Mucosa of rectum (tissue), 2 donors: ENCODE measurements around the gene TIMP3.

Source experiments
- H3K27ac ChIP-seq, 2 donors: one replicate each; pipeline ENCODE4 v1.7.0; 2013; ENCODE audit warnings: inconsistent platforms in 2 of 2, low read depth in 2 of 2, low read length in 2 of 2
- H3K27me3 ChIP-seq, 2 donors: one replicate each; pipeline ENCODE4 v1.7.0; 2013; ENCODE audit warnings: low read length in 2 of 2; ENCODE audit not compliant: control insufficient read depth in 2 of 2, insufficient read depth in 2 of 2
- H3K36me3 ChIP-seq, 2 donors: one replicate each; pipeline ENCODE4 v1.7.0; 2013; ENCODE audit warnings: low read length in 2 of 2; ENCODE audit not compliant: control insufficient read depth in 2 of 2, insufficient read depth in 2 of 2
- H3K4me1 ChIP-seq, 2 donors: one replicate each; pipeline ENCODE4 v1.7.0; 2013; ENCODE audit warnings: low read length in 2 of 2, mild to moderate bottlenecking in 1 of 2; ENCODE audit not compliant: control insufficient read depth in 2 of 2, insufficient read depth in 2 of 2
- H3K4me3 ChIP-seq, 2 donors: one replicate each; pipeline ENCODE4 v1.7.0; 2013; ENCODE audit warnings: low read length in 2 of 2
- H3K9ac ChIP-seq, 2 donors: one replicate each; pipeline ENCODE4 v1.7.0; 2013; ENCODE audit warnings: low read length in 2 of 2, low read depth in 1 of 2, mild to moderate bottlenecking in 1 of 2
- H3K9me3 ChIP-seq, 2 donors: one replicate each; pipeline ENCODE4 v1.7.0; 2013; ENCODE audit warnings: low read length in 2 of 2; ENCODE audit not compliant: control insufficient read depth in 2 of 2
- donor health status: healthy.
- donor health status: Normal muscosa, but diverticular disease.

The TIMP3 gene

DNA sequence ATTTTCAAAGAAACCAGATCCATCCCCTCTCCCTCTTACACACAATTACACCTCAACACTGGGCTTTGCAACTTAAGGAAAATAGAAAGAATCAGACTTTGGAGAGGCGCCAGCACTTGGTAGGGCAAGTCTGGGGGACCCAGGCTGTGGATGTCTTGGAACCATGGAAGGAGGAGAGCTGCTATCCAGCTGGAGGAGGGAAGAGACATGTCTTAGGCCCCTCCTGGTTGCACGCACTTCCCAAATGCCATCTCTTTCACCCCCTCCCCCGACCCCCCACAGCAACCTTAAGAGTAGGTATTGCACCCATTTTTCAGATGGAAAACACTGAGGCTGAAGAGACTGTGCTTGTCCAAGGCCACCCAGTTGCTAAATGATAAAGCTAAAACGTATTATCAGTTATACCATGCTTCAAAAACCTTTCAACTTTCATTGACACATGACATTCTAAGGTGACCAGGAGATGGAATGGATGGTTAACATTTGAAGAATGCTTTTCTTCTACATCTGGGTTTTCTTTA, 3.9 kb downstream of the TIMP3 start:
- peaks cover 9 to 14% of the 10 kb centered on the region in 2 donors for H3K4me1 ChIP-seq
- peaks cover 14 to 21% of the 10 kb centered on the region in 2 donors for H3K27me3 ChIP-seq
- no peak overlapping the region for H3K27ac ChIP-seq
- no peaks in the 10 kb centered on the region for H3K9me3 ChIP-seq
- no peaks in the 10 kb centered on the region for H3K36me3 ChIP-seq
- H3K4me3 ChIP-seq: no peak overlapping the region
- H3K9ac ChIP-seq: no peak overlapping the region

DNA sequence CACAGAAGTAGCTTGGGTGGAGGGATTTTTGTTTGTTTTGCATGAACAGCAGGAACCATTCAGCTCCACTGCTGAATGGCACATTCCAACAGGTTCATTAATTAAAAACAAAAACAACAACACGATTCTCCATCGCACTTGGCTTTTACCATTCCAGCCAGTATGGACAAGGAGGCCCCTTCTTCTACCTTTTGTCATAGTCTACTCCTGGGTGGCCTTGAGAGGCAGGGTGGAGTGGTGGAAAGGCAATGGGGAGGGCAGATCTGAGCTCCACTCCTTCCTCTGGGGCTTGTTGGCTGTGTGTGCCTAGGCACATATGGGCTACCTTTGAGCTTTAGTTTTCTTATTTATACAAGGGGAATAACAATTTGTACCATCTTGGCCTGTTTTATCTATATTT, 4.8 kb downstream of the TIMP3 start:
- Histone ChIP-seq H3K9me3 (no peaks in the 10 kb centered on the region), H3K9ac (no peak overlapping the region), H3K36me3 (no peaks in the 10 kb centered on the region), H3K4me1 (peaks cover 9 to 14% of the 10 kb centered on the region in 2 donors), H3K27me3 (peaks cover 7 to 12% of the 10 kb centered on the region in 2 donors), H3K27ac (no peak overlapping the region), H3K4me3 (no peak overlapping the region)

DNA sequence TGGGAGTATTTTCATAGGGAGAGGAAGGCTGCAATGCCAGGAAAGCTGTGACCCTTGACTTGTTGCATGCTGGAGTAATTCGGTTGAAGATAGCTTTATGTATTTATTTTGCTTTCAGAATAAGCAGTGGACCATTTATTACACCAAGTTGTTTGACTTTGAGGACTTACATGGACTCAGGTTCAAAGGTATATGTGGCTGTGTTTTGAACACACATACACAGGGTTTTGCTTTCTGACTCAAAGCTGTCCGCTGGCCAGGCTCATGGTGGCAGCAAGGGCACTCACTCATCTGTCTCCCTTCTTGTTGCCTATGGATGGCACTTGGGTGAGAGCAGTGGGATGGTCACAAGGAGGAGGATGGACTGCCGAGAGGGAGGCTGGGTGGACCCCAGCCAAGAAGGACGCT, 6.5 kb downstream of the TIMP3 start:
- Histone ChIP-seq H3K27ac (no peak overlapping the region), H3K9ac (no peak overlapping the region), H3K4me1 (peaks cover 9 to 12% of the 10 kb centered on the region in 2 donors), H3K4me3 (no peak overlapping the region), H3K36me3 (no peaks in the 10 kb centered on the region), H3K9me3 (no peaks in the 10 kb centered on the region), H3K27me3 (peaks cover 0 to 4% of the 10 kb centered on the region in 2 donors)

GRCh38 chr22:32809786-32810554, 8.5 kb downstream of the TIMP3 start:
- no peak overlapping the region for H3K27ac ChIP-seq
- no peak overlapping the region for H3K9ac ChIP-seq
- no peaks in the 10 kb centered on the region for H3K36me3 ChIP-seq
- H3K9me3 ChIP-seq: no peaks in the 10 kb centered on the region
- H3K4me1 ChIP-seq: peaks cover 7 to 12% of the 10 kb centered on the region in 2 donors
- H3K4me3 ChIP-seq: no peak overlapping the region
- H3K27me3 ChIP-seq: no peaks in the 10 kb centered on the region

GRCh38 chr22:32810555-32811133, 9.1 kb downstream of the TIMP3 start:
- Histone ChIP-seq H3K36me3 (no peaks in the 10 kb centered on the region), H3K27ac (no peak overlapping the region), H3K4me3 (no peak overlapping the region), H3K27me3 (no peaks in the 10 kb centered on the region), H3K9ac (no peak overlapping the region), H3K4me1 (peaks cover 8 to 10% of the 10 kb centered on the region in 2 donors), H3K9me3 (no peaks in the 10 kb centered on the region)

DNA sequence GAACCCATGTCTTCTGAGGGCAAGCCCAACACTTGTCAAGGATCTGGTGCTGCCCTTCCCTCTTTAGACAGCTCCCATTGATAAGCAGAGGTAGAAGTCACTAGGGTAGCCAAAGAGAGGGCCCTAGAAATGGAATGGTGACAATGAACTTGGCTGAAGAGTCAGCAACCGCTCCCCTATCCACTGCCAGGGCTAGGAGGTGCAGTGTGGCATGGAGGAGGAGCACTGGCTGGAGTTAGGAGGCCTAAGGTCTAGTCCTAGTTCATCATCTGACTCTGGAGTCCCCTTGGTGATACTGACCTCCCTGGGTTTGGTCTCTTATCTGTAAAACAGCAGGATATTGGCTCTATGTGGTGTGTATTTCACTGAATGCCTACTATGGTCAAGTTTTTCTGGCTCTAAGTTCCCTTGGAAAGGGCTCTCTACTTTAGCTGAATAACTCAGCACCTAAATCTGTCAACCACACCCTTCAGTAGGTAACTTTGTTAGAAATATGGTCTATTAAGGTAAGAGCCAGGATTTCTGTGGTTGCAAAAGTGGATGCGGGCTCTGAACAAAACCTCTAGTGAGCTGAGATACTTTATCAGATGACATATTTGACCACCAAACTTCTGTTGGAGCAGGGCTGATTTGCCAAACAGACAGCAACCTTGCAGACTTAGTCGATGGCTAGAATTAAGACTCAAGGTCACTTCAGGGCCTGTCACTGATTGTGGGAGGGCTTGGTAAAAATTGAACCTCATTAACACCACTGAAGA, 10.5 kb downstream of the TIMP3 start:
- no peak overlapping the region for H3K27ac ChIP-seq
- peaks cover 6 to 13% of the 10 kb centered on the region in 2 donors for H3K4me1 ChIP-seq

GRCh38 chr22:32814285-32814860, 12.9 kb downstream of the TIMP3 start:
- Histone ChIP-seq H3K4me1 (peaks cover 0 to 6% of the 10 kb centered on the region in 2 donors), H3K4me3 (no peak overlapping the region), H3K9ac (no peak overlapping the region), H3K9me3 (no peaks in the 10 kb centered on the region), H3K27ac (no peak overlapping the region), H3K36me3 (no peaks in the 10 kb centered on the region), H3K27me3 (no peaks in the 10 kb centered on the region)

More for the DNA sequence above, 10.5 kb downstream of the TIMP3 start:
- Histone ChIP-seq H3K9me3 (no peaks in the 10 kb centered on the region), H3K4me3 (no peak overlapping the region), H3K27me3 (no peaks in the 10 kb centered on the region), H3K9ac (no peak overlapping the region), H3K36me3 (no peaks in the 10 kb centered on the region)

DNA sequence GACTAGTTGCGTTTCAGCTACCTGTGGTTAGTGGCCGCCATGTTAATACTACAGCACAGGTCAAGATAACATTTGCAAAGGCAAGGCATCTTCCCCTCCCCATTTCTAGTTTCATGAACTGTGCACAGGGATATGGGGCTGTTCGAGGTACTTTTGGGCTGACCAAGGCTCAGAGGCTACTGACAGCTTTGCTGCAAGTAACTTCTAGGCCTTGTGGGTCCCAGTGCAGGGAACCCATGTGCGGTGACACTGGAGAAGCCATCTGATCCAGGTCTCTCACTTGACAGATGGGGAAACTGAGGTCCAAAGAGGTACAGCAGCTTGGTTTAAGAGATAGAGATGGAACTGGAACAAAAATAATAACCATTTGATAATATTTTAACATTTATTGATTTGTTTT, 13.6 kb downstream of the TIMP3 start:
- Histone ChIP-seq H3K36me3 (no peaks in the 10 kb centered on the region), H3K27ac (no peak overlapping the region), H3K4me1 (peaks cover 0 to 6% of the 10 kb centered on the region in 2 donors), H3K9ac (no peak overlapping the region), H3K27me3 (no peaks in the 10 kb centered on the region), H3K4me3 (no peak overlapping the region), H3K9me3 (no peaks in the 10 kb centered on the region)

GRCh38 chr22:32815943-32816342, 14.4 kb downstream of the TIMP3 start:
- no peaks in the 10 kb centered on the region for H3K36me3 ChIP-seq
- no peak overlapping the region for H3K9ac ChIP-seq
- H3K27me3 ChIP-seq: no peaks in the 10 kb centered on the region
- peaks cover 0 to 6% of the 10 kb centered on the region in 2 donors for H3K4me1 ChIP-seq
- no peak overlapping the region for H3K4me3 ChIP-seq
- no peak overlapping the region for H3K27ac ChIP-seq
- H3K9me3 ChIP-seq: no peaks in the 10 kb centered on the region
